ENCODE measurements around the gene NCAPG2.

Gene NCAPG2

DNA sequence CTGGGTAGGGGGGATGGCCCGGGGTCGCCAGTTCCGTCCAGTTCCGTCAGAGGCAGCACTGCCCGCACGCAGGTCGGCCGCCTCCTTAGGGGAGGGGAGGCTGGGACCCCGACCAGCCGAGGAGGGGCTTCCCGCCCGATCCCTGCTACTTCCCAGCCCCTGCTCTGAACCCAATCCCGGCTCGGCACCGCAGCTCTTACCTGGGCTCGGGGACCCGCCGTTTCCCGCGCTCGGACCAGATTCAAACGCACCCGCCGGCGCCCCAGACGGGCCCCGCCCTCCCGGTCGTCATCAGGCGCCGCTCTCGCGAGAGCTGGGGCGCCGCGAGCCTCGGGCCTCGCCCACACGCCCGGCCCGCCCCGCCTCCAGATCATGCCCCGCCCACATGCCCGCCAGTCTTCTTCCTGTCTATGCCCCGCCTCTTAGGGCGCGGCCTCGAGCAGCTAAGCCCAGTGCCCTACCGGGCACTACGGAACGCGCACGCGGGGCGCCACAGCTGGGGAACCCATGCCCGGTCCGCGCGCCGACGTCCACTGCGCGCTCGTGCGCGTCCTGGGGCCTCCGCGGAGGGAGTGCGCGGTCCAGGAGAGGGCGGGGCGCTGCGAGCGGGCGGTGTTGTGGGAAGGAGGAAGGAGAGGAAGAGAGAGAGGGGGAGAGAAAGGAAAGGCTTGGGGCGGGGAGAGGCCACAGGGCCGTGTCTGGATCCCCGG lies at the start of gene NCAPG2:
NCAPG2 (minus strand) TSS at position 281 of the 710 bp plus-strand sequence. CDS start 2,905 bp downstream, outside the sequence.
- DNase-seq = peak; percentile 98

DNA sequence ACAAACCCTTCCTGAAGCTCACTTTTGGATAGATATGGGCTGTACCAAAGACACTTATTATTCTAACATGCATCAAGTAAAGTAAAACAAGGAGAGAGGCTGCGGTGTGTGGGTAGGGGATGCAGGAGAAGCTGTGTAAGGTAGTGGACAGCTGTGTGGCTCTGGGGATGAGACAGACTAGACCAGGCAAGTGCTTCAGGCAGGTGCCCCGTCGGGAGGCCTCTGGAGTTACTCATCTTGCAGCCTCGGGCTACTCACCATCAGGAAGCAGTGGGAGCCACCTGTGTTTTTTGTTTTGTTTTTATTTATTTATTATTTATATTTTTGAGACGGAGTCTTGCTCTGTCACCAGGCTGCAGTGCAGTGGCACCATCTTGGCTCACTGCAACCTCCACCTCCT lies 49.3 kb upstream of the NCAPG2 start:
- no peak for DNase-seq

- DNase-seq = no peak
Measured at GRCh38 chr7:158751751-158752150, 47.1 kb upstream of the NCAPG2 start.

DNA sequence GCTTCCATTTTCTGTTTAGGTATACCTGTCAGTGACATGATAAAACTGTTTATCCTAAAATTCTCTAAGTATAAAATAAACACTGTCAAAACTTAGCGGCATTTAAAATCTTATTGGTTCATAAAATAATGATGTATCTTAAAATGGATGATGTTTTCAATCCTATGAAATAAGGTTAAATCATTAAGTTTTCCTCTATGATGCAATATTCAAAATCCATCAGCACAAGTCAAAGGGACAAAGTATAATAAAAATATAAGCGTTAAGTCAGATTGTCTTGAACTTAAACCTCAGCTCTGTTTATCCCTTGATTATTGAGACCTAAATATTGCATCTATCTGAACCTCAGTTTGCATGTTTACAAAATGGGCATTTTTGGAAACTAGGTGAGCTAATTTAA lies 46.6 kb upstream of the NCAPG2 start:
- no peak for DNase-seq

- DNase-seq = no peak
Measured at GRCh38 chr7:158750702-158751101, 46.1 kb upstream of the NCAPG2 start.

DNA sequence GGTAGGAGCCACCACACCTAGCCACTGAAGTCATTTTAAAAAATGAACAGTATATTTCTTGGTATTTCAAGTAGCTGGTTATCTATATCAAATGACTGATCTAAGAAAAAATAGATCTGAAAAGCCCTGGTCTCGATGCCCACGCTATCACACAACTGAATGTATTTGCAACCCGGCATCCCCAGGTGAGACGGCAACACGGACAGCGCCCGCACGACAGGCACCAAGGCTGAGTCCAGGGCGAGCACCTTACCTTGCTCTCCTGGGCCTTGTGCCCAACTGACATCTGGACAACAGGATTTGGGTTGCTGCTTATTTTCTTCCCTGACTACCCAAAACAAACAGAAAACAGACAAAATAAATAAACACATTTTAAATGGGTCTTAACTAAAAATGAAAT lies 44.8 kb upstream of the NCAPG2 start:
- DNase-seq = no peak

- DNase-seq = no peak
Measured at GRCh38 chr7:158748335-158748734, 43.7 kb upstream of the NCAPG2 start.

DNA sequence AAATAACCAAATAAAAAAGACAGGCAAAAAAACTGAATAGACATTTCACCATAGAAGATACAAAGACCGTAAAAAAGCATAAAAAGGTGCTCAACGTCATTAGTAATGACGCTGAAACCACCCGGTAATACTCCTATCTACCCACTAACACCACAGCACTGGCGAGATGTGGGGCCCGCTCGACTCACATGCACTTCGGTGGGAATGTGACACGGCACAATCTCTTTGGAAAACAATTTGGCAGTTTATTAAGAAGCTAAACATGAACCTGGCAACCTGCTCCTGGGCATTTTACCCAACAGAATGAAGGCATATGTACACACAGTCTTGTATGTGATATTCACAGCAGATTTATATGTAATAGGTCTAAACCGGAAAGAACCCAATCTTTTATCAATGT lies 42.8 kb upstream of the NCAPG2 start:
- no peak for DNase-seq

DNA sequence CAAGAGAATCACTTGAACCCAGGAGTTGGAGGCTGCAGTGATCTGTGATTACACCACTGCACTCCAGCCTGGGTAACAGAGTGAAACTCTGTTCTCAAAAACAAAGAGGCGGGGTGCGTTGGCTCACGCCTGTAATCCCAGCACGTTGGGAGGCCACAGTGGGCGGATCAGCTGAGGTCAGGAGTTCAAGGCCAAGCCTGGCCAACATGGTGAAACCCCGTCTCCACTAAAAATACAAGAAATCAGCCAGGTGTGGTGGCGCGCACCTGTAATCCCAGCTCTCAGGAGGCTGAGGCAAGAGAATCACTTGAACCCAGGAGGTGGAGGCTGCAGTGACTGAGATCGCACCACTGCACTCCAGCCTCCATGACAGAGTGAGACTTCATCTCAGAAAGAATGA lies 42.4 kb upstream of the NCAPG2 start:
- no peak for DNase-seq

DNA sequence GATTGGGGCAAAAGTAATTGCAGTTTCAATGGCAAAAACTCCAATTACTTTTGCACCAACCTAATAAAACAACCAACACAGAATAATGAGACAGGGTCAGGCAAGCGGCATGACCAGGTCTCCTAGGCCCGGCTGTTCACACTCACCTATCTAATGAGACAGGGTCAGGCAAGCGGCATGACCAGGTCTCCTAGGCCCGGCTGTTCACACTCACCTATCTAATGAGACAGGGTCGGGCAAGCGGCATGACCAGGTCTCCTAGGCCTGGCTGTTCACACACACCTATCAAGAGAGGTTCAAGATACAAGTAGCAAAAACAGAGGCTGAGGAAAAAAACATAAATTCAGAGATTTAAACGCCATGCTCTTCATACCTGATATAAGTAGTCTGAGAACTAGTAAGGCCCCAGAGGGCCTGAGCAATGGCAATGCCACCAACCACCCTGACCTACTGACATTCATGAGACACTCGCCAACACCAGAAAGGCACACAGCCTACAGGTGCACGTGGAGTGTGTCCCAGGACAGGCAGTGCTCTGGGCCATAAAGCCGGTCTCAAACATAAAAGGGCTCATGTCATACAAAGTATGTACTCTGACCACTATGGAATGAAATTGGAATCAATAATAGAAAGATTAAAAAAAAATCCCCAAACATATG lies 40.6 kb upstream of the NCAPG2 start:
- no peak for DNase-seq

- no peak for DNase-seq
Measured at GRCh38 chr7:158744070-158744469, 39.5 kb upstream of the NCAPG2 start.

GRCh38 chr7:158743219-158743618 lies 38.6 kb upstream of the NCAPG2 start:
- DNase-seq = no peak

DNA sequence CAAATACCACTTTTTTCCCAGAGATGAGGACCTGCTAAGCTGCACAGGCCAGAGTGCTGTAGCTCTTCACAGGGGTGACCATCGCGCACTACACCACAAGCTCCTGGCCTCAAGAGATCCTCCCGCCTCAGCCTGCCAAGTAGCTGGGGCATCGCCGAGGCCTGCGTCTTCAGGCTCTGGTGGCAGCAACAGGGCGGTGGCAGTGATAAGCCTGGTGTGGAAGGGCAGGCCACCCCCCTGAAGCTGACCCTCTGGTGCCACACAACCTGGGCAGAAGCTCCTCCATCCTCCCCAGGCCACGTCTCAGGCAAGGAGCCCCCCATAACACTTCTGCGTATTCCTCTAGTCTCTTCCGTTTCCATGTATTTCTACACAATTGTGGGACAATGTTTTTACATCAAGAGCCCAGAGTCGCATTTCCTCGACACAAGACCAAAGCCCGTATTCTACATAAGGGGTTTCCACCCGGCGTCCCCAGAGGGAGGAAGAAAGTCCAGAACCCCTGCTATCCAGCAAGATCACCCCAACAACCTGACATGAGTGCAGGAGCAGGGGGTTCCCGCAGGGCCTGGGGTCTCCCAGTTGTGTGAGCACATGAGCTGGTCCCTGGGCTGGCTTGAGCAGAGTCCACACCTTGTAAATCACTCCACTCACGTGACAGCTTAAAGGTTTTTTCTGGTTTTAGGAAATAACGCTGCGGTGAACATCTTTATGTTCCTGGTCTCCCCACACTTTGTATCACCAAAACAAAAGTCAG lies 37.6 kb upstream of the NCAPG2 start:
- no peak for DNase-seq

DNA sequence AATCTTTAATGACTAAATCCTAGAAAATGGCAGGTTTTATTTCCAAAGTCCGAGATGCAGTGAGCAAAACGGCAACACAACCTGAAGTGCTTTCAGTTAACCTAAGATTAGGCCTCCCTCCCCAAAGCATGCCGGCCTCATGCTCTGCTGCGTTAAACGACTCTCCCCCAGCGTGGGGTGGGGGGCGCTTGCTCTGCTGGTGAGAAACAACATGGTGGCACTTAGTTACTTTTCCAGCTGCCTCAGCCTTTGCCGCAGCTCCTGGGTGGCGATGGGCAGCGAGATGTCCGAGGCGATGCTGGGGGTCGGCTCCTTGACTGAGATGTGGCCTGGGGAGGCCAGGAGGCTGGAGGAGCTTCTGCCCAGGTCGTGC lies 36.7 kb upstream of the NCAPG2 start:
- no peak for DNase-seq

GRCh38 chr7:158740657-158741293 lies 36.2 kb upstream of the NCAPG2 start:
- no peak for DNase-seq

GRCh38 chr7:158740013-158740656 lies 35.5 kb upstream of the NCAPG2 start:
- no peak for DNase-seq

- DNase-seq = no peak
Measured at GRCh38 chr7:158738841-158739240, 34.2 kb upstream of the NCAPG2 start.

- no peak for DNase-seq
Measured at GRCh38 chr7:158737064-158737695, 32.6 kb upstream of the NCAPG2 start.

GRCh38 chr7:158735935-158736334 lies 31.3 kb upstream of the NCAPG2 start:
- DNase-seq = no peak

DNA sequence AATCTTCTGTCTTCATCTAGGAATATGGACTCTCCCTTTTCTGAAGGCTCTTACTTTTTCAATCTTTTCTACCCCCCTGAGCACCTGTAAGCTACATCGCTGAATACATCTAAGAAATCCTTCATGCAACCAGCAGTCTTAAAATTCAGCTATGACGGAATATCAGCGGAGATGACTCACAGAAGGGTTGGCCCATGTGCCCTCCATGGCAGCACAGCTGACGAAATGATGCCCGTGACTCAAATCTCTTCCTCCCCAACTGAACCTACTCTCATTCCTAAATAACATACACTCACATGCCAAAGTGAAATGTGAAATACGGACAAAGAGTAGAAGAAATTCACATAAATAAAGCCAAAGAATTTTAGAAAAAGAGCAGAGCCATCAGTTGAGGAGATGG lies 30.3 kb upstream of the NCAPG2 start:
- DNase-seq = no peak

GRCh38 chr7:158733775-158734494 lies 29.3 kb upstream of the NCAPG2 start:
- no peak for DNase-seq

DNA sequence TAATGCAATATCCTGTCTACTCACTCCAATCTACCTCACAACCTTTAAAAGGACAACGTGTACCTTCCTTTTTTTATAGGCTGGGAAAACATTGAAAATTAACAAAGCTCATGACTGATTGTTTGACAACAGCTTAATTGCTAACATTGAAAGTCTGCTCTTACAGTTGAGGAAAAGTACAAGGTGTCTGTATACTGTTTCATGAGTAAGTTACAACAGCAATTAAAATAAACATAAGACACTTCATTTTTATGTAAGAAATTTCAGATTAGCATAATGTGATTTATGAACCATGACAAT lies 28.6 kb upstream of the NCAPG2 start:
- no peak for DNase-seq

Measured in stimulated activated CD4-positive, alpha-beta T cell treated with anti-CD3 and anti-CD28 coated beads, Interleukin-15, amount 100 ng/mL, for 24 hours (primary cell).